ENCODE measurements around the gene TIMP2. TPM values are rescaled to one million over a fixed set of nuclear protein-coding genes. Genes with fewer than 3 reads are reported as not detected.
A peak's percentile ranks its signal among the peaks of the same experiment; 100 is the strongest.

TIMP2 gene
- total RNA-seq, 1 experiment from 2014 or later = 62.4 TPM

DNA sequence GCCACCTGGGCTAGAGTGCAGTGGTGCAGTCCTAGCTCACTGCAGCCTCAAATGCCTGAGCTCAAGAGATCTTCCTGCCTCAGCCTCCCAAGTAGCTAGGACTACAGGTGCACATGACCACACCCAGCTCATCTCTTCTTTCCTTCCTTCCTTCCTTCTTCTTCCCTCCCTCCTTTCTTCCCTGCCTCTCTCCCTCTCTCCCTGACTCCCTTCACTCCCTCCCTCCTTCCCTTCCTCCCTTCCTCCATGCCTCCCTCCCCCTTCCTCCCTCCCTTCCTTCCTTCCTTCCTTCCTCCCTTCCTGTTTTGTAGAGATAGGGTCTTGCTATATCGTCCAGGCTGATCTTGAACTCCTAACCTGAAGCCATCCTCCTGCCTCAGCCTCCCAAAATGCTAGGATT is 61.1 kb downstream of the TIMP2 start:
- intact Hi-C loops (cut with micrococcal nuclease; ENCODE audit: unreplicated experiment) = no loop called here
- DNase-seq (ENCODE audit: low read depth, low spot score) (no peak), ATAC-seq (no peak)
- no TSS peak for BruUV-seq (replicated peaks)
- Histone ChIP-seq H3K4me1 (ENCODE audit: control insufficient read depth, insufficient read depth, low read length) (peaks cover 13% of the 10 kb centered on the region), H3K27me3 (ENCODE audit: control insufficient read depth, insufficient read depth, low read length) (no peaks in the 10 kb centered on the region), H3K36me3 (ENCODE audit: control insufficient read depth, insufficient read depth, low read length) (no peaks in the 10 kb centered on the region), H3K27ac (ENCODE audit: low read length) (no peak overlapping the region), H3K4me3 (ENCODE audit: low read depth in 2 of 2, low read length in 2 of 2) (no peak overlapping the region), H3K9me3 (ENCODE audit: control insufficient read depth, insufficient read depth, low read depth, low read length) (no peaks in the 10 kb centered on the region)
- CTCF ChIA-PET = interaction anchor here (1.0 kb wide), 1 partner anchor 11 kb away, joined by 4 read pairs; no protein-coding TSS in a partner anchor
- in situ Hi-C loops (cut with HindIII; ENCODE audit: low pct_unique_long_range_greater_than_20kb, low sequenced_read_pairs) = no loop called here
- no peak for TF ChIP-seq POLR2AphosphoS5 (IDR thresholded peaks at IDR 0.05; ENCODE audit: low read depth, low read length)
- no peak for TF ChIP-seq SIN3A (IDR thresholded peaks at IDR 0.05; ENCODE audit: borderline replicate concordance, insufficient read depth, low read depth, low read length)
- no peak for TF ChIP-seq TCF7L2 (IDR thresholded peaks at IDR 0.05; ENCODE audit: low read depth, low read length)
- TF ChIP-seq, protein P1, sequence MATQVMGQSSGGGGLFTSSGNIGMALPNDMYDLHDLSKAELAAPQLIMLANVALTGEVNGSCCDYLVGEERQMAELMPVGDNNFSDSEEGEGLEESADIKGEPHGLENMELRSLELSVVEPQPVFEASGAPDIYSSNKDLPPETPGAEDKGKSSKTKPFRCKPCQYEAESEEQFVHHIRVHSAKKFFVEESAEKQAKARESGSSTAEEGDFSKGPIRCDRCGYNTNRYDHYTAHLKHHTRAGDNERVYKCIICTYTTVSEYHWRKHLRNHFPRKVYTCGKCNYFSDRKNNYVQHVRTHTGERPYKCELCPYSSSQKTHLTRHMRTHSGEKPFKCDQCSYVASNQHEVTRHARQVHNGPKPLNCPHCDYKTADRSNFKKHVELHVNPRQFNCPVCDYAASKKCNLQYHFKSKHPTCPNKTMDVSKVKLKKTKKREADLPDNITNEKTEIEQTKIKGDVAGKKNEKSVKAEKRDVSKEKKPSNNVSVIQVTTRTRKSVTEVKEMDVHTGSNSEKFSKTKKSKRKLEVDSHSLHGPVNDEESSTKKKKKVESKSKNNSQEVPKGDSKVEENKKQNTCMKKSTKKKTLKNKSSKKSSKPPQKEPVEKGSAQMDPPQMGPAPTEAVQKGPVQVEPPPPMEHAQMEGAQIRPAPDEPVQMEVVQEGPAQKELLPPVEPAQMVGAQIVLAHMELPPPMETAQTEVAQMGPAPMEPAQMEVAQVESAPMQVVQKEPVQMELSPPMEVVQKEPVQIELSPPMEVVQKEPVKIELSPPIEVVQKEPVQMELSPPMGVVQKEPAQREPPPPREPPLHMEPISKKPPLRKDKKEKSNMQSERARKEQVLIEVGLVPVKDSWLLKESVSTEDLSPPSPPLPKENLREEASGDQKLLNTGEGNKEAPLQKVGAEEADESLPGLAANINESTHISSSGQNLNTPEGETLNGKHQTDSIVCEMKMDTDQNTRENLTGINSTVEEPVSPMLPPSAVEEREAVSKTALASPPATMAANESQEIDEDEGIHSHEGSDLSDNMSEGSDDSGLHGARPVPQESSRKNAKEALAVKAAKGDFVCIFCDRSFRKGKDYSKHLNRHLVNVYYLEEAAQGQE (IDR thresholded peaks at IDR 0.05; ENCODE audit: insufficient read depth in 1 of 2, low read depth in 2 of 2, low read length in 1 of 2) = no peak
- TF ChIP-seq, protein P2, sequence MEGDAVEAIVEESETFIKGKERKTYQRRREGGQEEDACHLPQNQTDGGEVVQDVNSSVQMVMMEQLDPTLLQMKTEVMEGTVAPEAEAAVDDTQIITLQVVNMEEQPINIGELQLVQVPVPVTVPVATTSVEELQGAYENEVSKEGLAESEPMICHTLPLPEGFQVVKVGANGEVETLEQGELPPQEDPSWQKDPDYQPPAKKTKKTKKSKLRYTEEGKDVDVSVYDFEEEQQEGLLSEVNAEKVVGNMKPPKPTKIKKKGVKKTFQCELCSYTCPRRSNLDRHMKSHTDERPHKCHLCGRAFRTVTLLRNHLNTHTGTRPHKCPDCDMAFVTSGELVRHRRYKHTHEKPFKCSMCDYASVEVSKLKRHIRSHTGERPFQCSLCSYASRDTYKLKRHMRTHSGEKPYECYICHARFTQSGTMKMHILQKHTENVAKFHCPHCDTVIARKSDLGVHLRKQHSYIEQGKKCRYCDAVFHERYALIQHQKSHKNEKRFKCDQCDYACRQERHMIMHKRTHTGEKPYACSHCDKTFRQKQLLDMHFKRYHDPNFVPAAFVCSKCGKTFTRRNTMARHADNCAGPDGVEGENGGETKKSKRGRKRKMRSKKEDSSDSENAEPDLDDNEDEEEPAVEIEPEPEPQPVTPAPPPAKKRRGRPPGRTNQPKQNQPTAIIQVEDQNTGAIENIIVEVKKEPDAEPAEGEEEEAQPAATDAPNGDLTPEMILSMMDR (IDR thresholded peaks at IDR 0.05) = no peak
- POLR2A ChIA-PET = no interaction called here

DNA sequence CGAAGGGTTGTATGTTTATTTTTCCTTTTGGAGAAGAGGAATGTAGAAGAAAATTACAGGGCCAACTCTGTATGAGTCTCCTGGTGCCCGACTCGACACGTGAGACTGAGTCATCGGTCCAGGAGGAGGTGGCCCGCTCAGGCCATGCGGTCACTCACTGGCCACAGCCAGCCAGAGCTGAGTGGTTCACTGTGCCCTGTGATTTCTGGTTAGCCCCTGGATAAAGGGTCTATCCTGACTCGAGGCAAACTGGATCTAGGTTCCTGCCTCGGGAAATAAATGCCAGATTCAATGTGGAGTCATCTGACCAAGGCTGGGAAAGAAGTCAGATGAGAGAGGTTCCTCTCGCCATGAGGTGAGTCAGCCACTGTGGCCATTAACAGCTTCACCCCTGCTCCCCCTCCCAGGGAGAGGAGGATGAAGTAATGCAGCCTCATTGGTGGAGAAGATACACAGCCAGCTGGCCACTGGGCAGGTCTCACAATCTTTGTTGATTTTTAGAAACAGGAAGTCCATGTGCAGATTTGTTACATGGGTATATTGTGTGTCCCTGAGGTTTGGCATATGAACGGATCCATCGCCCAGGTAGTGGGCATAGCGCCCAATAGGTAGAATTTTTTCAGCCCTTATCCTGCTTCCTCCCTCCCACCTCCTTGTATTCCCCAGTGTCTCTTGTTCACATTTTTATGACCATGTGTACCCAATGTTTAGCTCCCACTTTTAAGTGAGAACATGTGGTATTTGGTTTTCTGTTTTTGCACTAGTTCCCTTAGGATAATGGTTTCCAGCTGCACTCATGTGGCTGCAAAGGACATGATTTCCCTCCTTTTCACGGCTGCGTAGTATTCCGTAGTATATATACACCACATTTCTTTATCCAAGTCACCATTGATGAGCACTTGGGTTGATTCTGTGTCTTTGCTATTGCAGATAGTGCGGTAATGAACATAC is 62.8 kb downstream of the TIMP2 start:
- no peak for TF ChIP-seq TCF7L2 (IDR thresholded peaks at IDR 0.05; ENCODE audit: low read depth, low read length)
- in situ Hi-C loops (cut with HindIII; ENCODE audit: low pct_unique_long_range_greater_than_20kb, low sequenced_read_pairs) = no loop called here
- TSS peak; percentile 81 for BruUV-seq (replicated peaks)

DNA sequence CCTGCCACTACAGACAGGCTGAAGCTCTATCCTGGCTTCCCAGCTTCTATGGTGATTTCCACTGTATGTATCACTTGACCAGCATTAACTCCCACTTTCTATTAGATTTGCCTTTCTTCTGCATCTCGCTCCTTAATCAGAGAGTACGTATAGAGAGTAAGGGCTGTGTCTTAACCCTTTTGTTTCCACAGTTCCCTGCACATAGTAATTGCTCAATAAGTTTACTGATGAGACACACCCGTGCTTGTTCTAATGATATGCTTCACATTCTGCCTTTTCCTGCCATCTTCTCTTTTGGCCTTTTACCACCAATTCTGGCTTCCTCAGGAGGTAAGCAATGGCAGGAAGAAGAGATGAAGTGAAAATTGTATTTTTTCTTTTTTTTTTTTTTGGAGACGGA is 64.0 kb downstream of the TIMP2 start:
- DNase-seq (ENCODE audit: low read depth, low spot score) (no peak), ATAC-seq (no peak)
- ChIA-PET CTCF (interaction anchor here (0.6 kb wide), 1 partner anchor 47 kb away, joined by 4 read pairs; no protein-coding TSS in a partner anchor), POLR2A (no interaction called here)
- Histone ChIP-seq H3K27ac (ENCODE audit: low read length) (no peak overlapping the region), H3K4me3 (ENCODE audit: low read depth in 2 of 2, low read length in 2 of 2) (no peak overlapping the region), H3K4me1 (ENCODE audit: control insufficient read depth, insufficient read depth, low read length) (peaks cover 13% of the 10 kb centered on the region), H3K27me3 (ENCODE audit: control insufficient read depth, insufficient read depth, low read length) (no peaks in the 10 kb centered on the region), H3K36me3 (ENCODE audit: control insufficient read depth, insufficient read depth, low read length) (no peaks in the 10 kb centered on the region), H3K9me3 (ENCODE audit: control insufficient read depth, insufficient read depth, low read depth, low read length) (no peaks in the 10 kb centered on the region)
- TF ChIP-seq, protein P2 (IDR thresholded peaks at IDR 0.05) = no peak
- TF ChIP-seq SIN3A (IDR thresholded peaks at IDR 0.05; ENCODE audit: borderline replicate concordance, insufficient read depth, low read depth, low read length) = no peak
- TF ChIP-seq TCF7L2 (IDR thresholded peaks at IDR 0.05; ENCODE audit: low read depth, low read length) = no peak
- TF ChIP-seq POLR2AphosphoS5 (IDR thresholded peaks at IDR 0.05; ENCODE audit: low read depth, low read length) = no peak
- TF ChIP-seq, protein P1 (IDR thresholded peaks at IDR 0.05; ENCODE audit: insufficient read depth in 1 of 2, low read depth in 2 of 2, low read length in 1 of 2) = no peak
- intact Hi-C loops (cut with micrococcal nuclease; ENCODE audit: unreplicated experiment) (no loop called here), in situ Hi-C loops (cut with HindIII; ENCODE audit: low pct_unique_long_range_greater_than_20kb, low sequenced_read_pairs) (no loop called here)
- BruUV-seq (replicated peaks) = TSS peak; percentile 55

More for the DNA sequence above, 62.8 kb downstream of the TIMP2 start:
- Histone ChIP-seq H3K9me3 (ENCODE audit: control insufficient read depth, insufficient read depth, low read depth, low read length) (no peaks in the 10 kb centered on the region), H3K27me3 (ENCODE audit: control insufficient read depth, insufficient read depth, low read length) (no peaks in the 10 kb centered on the region), H3K4me1 (ENCODE audit: control insufficient read depth, insufficient read depth, low read length) (peaks cover 13% of the 10 kb centered on the region), H3K27ac (ENCODE audit: low read length) (peak overlapping the region; percentile 55), H3K36me3 (ENCODE audit: control insufficient read depth, insufficient read depth, low read length) (no peaks in the 10 kb centered on the region), H3K4me3 (ENCODE audit: low read depth in 2 of 2, low read length in 2 of 2) (peak overlapping the region in 1 of 2 experiments; percentile 8; a peak in 1 of 4 replicates)
- ATAC-seq = peak; percentile 92
- DNase-seq (ENCODE audit: low read depth, low spot score) = peak; percentile 81
- ChIA-PET POLR2A (no interaction called here), CTCF (interaction anchor here (0.6 kb wide), 1 partner anchor 126 kb away, joined by 5 read pairs; no protein-coding TSS in a partner anchor)
- intact Hi-C loops (cut with micrococcal nuclease; ENCODE audit: unreplicated experiment) = no loop called here
